SK-N-SH treated with all-trans-retinoic acid at 6 μM for 48 hours (cell line): ENCODE measurements around the gene SGPP2.

Experiments used
- ATAC-seq: fragments of 200-7000 bp; cut with Tn5 transposase; 3 replicates; pipeline ENCODE4 v1.9.1; 2020; ENCODE audit warnings: mild to moderate bottlenecking, moderate library complexity
- ARNTL ChIP-seq: fragments of 450-650 bp; formaldehyde crosslinking; IDR thresholded peaks from 2 replicates; pipeline ENCODE4 v1.5.0; 2020; ENCODE audit warnings: low read depth, mild to moderate bottlenecking, moderate library complexity, borderline replicate concordance
- CREB5 ChIP-seq: fragments of 250-450 bp; sonication (Bioruptor Pico); IDR thresholded peaks from 2 replicates; pipeline ENCODE4 v1.5.1; 2020; ENCODE audit warnings: low read depth, mild to moderate bottlenecking, moderate library complexity
- CSDC2 ChIP-seq: fragments of 250-450 bp; sonication (Bioruptor Pico); IDR thresholded peaks from 2 replicates; pipeline ENCODE4 v1.5.0; 2020; ENCODE audit warnings: mild to moderate bottlenecking, moderate library complexity
- CSRNP3 ChIP-seq: fragments of 250-450 bp; sonication (Bioruptor Pico); IDR thresholded peaks from 2 replicates; pipeline ENCODE4 v1.5.1; 2021; ENCODE audit warnings: mild to moderate bottlenecking, moderate library complexity
- GLIS3 ChIP-seq: fragments of 250-450 bp; sonication (Bioruptor Pico); IDR thresholded peaks from 2 replicates; pipeline ENCODE4 v1.5.0; 2020; ENCODE audit warnings: mild to moderate bottlenecking, moderate library complexity
- ISL1 ChIP-seq: fragments of 250-450 bp; sonication (Bioruptor Pico); IDR thresholded peaks from 2 replicates; pipeline ENCODE4 v2.1.2; 2022; ENCODE audit warnings: mild to moderate bottlenecking, moderate library complexity
- OSR1 ChIP-seq: fragments of 250-450 bp; sonication (Bioruptor Pico); IDR thresholded peaks from 2 replicates; pipeline ENCODE4 v1.8.0; 2022; ENCODE audit warnings: moderate library complexity, mild to moderate bottlenecking, inconsistent platforms
- PATZ1 ChIP-seq: fragments of 250-450 bp; sonication (Bioruptor Pico); IDR thresholded peaks from 2 replicates; pipeline ENCODE4 v1.8.0; 2020; ENCODE audit warnings: mild to moderate bottlenecking, moderate library complexity, borderline replicate concordance
- POU6F1 ChIP-seq: fragments of 250-450 bp; sonication (Bioruptor Pico); IDR thresholded peaks from 2 replicates; pipeline ENCODE4 v1.8.0; 2021; ENCODE audit warnings: low read depth, mild to moderate bottlenecking, moderate library complexity, borderline replicate concordance
- PPARA ChIP-seq: fragments of 250-450 bp; sonication (Bioruptor Pico); IDR thresholded peaks from 2 replicates; pipeline ENCODE4 v1.5.0; 2020; ENCODE audit warnings: mild to moderate bottlenecking, borderline replicate concordance
- RARB ChIP-seq: fragments of 250-450 bp; sonication (Bioruptor Pico); IDR thresholded peaks from 2 replicates; pipeline ENCODE4 v1.8.0; 2021; ENCODE audit warnings: mild to moderate bottlenecking, moderate library complexity
- SNAI2 ChIP-seq: fragments of 250-450 bp; sonication (Bioruptor Pico); IDR thresholded peaks from 2 replicates; pipeline ENCODE4 v1.5.0; 2020; ENCODE audit warnings: mild to moderate bottlenecking, moderate library complexity
- TCF4 ChIP-seq: fragments of 250-450 bp; sonication (Bioruptor Pico); IDR thresholded peaks from 2 replicates; pipeline ENCODE4 v1.8.0; 2021; ENCODE audit warnings: mild to moderate bottlenecking, moderate library complexity, borderline replicate concordance
- TOX ChIP-seq: fragments of 250-450 bp; sonication (Bioruptor Pico); IDR thresholded peaks from 2 replicates; pipeline ENCODE4 v1.8.0; 2021; ENCODE audit warnings: mild to moderate bottlenecking, moderate library complexity, borderline replicate concordance
- TSHZ2 ChIP-seq: fragments of 250-450 bp; sonication (Bioruptor Pico); IDR thresholded peaks from 2 replicates; pipeline ENCODE4 v1.5.0; 2020; ENCODE audit warnings: mild to moderate bottlenecking, moderate library complexity
- ZC3H10 ChIP-seq: fragments of 250-450 bp; sonication (Bioruptor Pico); IDR thresholded peaks from 2 replicates; pipeline ENCODE4 v1.5.1; 2021; ENCODE audit warnings: mild to moderate bottlenecking, moderate library complexity
- ZFP3 ChIP-seq: fragments of 250-450 bp; sonication (Bioruptor Pico); IDR thresholded peaks from 2 replicates; pipeline ENCODE4 v1.5.0; 2020; ENCODE audit warnings: mild to moderate bottlenecking, moderate library complexity
- ZFP30 ChIP-seq: fragments of 450-650 bp; formaldehyde crosslinking; IDR thresholded peaks from 2 replicates; pipeline ENCODE4 v1.5.0; 2022; ENCODE audit warnings: mild to moderate bottlenecking, moderate library complexity
- ZNF565 ChIP-seq: fragments of 450-650 bp; formaldehyde crosslinking; conservative IDR thresholded peaks from 2 replicates; pipeline ENCODE4 v1.5.0; 2020; ENCODE audit warnings: low read depth, mild to moderate bottlenecking, moderate library complexity
- ZNF70 ChIP-seq: fragments of 450-650 bp; formaldehyde crosslinking; IDR thresholded peaks from 2 replicates; pipeline ENCODE4 v1.5.0; 2020; ENCODE audit warnings: mild to moderate bottlenecking, moderate library complexity

SGPP2 gene

GRCh38 chr2:222421626-222422025 lies 2.7 kb upstream of the SGPP2 start:
- no peak for ATAC-seq
- no peak for TF ChIP-seq POU6F1
- TF ChIP-seq ZNF565 (CRISPR knock-in tag) = no peak
- no peak for TF ChIP-seq CSRNP3 (CRISPR knock-in tag)
- TF ChIP-seq TSHZ2 = no peak
- no peak for TF ChIP-seq ZNF70
- TF ChIP-seq ZFP3 (CRISPR knock-in tag) = no peak
- no peak for TF ChIP-seq ZFP30
- no peak for TF ChIP-seq OSR1 (CRISPR knock-in tag)
- no peak for TF ChIP-seq ZC3H10 (CRISPR knock-in tag)
- TF ChIP-seq ISL1 = no peak
- no peak for TF ChIP-seq TOX (CRISPR knock-in tag)
- TF ChIP-seq GLIS3 = no peak
- no peak for TF ChIP-seq PPARA (CRISPR knock-in tag)
- no peak for TF ChIP-seq CREB5 (CRISPR knock-in tag)
- TF ChIP-seq RARB (CRISPR knock-in tag) = no peak
- TF ChIP-seq, all 23 proteins: peak for 0

GRCh38 chr2:222423186-222423585 lies 1.2 kb upstream of the SGPP2 start:
- no peak for TF ChIP-seq ISL1
- no peak for TF ChIP-seq TCF4
- no peak for TF ChIP-seq ZFP30
- no peak for TF ChIP-seq ARNTL (CRISPR knock-in tag)
- TF ChIP-seq ZNF565 (CRISPR knock-in tag) = no peak
- TF ChIP-seq ZC3H10 (CRISPR knock-in tag) = no peak
- no peak for TF ChIP-seq PATZ1 (CRISPR knock-in tag)
- TF ChIP-seq CSDC2 (CRISPR knock-in tag) = no peak
- TF ChIP-seq TOX (CRISPR knock-in tag) = no peak
- no peak for TF ChIP-seq CSRNP3 (CRISPR knock-in tag)
- no peak for TF ChIP-seq SNAI2
- no peak for TF ChIP-seq POU6F1
- no peak for TF ChIP-seq ZNF70
- TF ChIP-seq CREB5 (CRISPR knock-in tag) = no peak
- TF ChIP-seq TSHZ2 = no peak
- ATAC-seq = no peak
